ENCODE results near the gene ALOX12B.

DNA sequence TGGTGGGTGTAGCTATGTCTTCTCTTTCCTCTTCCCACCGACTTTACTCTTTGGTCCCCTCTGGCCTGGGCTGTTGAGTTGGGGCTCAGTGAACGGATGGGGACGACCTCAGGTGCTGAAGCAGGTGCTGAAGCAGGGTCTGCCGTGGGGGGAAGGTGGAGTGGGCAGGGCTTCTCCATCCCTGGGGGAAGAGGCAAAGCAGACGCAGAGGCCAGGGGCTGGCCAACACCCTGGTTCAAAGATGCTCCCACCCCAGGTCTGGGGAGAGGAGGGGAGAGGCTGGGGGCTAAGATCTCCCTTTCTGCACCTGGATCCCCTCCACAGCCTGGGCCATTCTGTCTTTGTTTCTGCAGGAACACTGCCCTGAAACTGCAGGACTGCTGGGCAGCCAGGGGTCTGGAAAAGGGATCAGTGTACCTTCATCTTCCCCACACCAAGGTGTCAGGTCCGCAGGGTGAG, 22.9 kb downstream of the ALOX12B start:
- TF ChIP-seq POLR2AphosphoS5 (IDR thresholded peaks at IDR 0.05; ENCODE audit: low read depth, low read length) (no peak), POLR2A (IDR thresholded peaks at IDR 0.05; ENCODE audit: low read depth, low read length) (no peak), TAF1 (IDR thresholded peaks at IDR 0.05; ENCODE audit: borderline replicate concordance, low read depth, low read length) (no peak)
